Hematopoietic multipotent progenitor cell treated with erythropoietin and hydrocortisone succinate and interleukin-3 and kit ligand, for 8 days (in vitro differentiated cells): ENCODE data around the gene NOX5.

ENCODE experiments used
- DNase-seq: peaks from one replicate; pipeline ENCODE4 v3.0.0-alpha.2; 2015

The NOX5 gene

DNA sequence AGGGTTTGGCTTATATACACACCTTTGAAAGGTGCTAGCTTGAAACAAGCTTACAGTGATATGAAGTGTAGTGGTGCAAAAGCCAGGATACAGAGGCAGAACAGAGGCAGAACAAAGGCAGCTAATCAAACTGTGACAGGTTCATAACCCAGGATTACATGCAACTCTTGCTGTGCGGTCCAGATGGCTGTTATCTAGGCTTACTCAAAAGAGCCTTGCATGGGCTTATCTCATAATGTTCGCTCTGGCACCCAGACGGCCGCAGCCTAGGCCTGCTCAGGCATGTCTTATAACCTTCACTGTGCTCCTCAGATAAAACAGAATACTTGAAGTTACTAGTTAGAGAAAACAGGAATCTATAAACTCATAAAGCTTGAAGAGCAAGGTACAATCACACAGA is 22.8 kb upstream of the NOX5 start:
- peak; percentile 99 for DNase-seq

DNA sequence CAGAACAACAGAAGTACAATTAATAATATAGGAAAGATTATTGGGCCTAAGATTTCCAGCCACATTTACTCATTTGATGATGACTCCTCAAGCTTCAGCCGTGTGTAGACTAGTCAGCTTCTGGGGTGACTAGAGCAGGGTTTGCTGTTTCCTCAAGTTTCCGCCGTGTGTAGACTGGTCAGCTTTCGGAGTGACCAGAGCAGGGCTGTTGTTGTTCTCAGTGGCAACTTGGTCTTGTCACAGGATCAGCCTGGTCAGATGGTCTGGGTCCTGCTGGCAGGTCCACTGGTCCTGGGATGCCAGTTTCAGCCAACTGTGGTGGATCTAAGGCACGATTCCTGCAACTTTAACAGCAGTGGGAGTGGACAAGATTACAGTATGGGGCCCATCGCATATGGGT is 21.8 kb upstream of the NOX5 start:
- DNase-seq = no peak

DNA sequence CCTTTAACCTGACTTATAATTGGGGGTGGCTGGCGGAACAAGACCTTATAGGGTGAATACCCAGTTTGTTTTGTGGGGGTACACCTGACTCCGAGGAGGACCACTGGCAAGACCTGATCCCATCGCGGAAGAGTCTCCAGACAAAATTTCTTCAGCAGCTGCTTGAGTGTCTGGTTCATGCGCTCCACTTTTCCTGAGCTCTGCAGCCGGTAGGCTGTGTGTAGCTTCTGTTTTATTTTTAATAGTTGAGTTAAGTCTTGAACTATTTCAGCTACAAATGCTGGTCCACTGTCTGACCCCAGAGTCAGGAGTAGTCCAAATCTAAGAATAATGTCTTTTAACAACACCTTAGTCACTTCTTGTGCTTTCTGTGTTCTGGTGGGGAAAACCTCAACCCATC is 21.2 kb upstream of the NOX5 start:
- DNase-seq = no peak

DNA sequence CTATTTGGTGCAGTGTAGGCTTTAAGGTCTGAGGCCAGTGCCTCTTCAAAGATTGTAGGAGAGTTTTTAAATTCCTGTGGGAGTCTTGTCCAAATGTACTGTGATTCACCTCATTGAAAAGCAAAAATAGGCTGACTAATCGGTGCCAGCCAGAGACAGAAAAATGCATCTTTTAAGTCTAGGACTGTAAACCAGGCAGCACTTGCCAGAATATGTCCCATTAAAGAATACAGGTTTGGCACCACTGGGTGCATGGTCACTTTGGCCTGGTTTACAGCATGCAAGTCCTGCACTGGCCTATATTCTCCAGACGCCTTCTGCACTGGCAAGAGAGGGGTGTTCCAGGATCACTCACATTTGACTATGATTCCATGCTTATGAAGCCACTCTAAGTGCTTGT is 20.3 kb upstream of the NOX5 start:
- no peak for DNase-seq

DNA sequence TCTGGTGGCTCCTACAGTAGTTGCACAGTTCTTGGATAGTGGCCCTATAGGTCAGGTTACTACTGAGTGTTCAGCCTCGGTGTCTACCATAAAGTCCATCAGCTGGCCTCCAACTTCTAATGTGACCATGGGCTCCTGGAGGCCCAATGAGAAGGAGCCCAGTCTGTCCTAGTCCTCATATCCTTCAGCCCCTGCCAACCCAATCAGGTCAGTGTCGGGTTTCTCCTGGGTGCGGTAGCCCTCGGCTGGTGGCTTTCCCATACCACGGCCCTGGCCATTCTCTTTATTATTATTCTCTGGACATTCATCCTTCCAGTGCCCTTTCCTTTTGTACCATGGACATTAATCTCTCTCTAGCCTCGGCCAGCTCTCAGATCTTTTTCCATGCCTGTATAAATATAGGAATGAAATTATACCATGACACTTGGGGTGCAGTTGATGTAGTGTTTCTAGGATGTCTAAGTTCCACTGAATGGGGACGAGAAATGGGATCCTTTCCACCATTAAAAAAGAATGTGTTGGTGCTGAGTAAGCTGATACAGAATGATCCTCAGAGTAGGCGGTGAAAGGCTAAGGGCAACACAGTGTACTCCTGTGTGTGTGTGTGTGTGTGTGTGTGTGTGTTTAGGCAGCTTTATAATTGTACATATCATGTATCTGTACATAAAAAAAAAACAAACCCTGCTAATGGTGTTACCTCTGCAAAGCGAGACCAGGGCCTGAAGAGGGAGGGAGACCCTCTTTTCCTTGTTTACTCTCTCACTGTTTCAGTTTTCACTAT is 19.3 kb upstream of the NOX5 start:
- no peak for DNase-seq

DNA sequence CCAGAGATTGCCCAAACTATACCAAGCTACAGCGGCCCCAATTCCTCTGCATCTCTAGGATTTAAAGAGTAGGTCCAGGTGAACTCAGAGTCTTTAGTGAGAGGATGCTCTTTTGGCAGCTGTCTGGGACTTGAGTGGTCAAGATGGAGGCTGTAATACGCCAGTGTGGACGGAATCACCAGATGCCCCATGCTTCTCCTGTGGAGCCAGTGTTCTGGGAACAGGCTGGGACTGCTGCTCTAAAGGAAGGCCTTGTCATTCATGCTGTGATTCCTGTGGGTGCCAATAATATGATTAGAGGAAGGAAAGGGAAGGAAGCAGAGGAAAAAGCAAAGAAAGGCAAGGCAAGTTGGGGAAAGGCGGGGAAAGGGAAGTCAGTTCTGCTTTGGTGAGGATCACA is 17.4 kb upstream of the NOX5 start:
- no peak for DNase-seq

DNA sequence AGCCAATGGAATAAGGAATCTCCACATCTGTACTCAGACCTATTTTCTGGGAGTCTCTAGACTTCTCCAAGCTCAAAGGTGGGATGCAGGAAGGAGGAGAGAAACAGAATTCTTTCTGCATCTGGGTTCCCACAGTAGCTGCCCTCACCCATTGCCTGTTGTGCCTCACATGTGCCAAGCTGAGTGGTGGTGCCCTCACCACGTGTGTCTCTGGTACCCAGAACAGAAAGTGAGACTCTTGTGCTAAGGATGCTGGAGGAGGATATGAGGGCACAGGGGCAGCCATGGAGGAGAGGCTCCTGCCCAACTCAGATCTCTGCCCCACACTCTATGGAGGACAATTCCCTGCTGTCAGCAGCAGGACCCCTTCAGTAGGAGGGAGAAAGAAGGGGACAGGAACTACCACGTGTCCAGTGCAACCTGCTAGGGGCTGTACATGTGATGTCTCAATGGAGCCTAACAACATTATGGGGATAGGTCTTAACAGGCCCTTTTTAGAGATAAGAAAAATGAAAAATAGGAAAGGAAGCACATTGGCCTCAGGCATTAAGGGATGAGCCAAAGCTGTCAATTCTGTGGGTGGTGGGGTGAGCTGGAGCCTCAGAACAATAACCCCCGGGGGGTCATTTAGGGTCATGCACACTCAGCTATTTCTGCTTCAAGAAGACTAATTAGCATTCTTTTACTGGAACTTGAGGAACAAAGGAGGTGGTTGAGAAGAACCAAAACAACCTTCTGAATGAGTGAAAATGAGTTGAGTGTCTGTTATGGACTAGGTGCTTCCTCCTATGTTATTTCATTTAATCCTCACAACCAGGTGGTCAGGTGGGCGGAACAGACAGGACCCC is 16.3 kb upstream of the NOX5 start:
- DNase-seq = no peak

DNA sequence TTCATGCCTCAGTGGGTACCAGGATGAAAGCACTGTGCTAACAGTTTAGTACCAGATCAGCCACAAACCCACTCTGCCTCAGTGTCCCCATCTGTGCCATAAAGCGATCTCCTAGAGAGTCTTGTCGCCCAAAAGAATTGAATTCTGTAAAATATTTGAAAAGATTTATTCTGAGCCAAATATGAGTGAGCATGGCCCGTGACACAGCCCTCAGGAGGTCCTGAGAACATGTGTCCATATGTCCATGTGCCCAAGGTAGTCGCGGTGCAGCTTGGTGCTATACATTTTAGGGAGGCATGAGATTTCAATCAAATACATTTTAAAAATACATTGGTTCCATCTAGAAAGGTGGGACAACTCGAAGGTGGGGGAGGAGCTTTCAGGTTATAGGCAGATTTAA is 15.4 kb upstream of the NOX5 start:
- DNase-seq = no peak

DNA sequence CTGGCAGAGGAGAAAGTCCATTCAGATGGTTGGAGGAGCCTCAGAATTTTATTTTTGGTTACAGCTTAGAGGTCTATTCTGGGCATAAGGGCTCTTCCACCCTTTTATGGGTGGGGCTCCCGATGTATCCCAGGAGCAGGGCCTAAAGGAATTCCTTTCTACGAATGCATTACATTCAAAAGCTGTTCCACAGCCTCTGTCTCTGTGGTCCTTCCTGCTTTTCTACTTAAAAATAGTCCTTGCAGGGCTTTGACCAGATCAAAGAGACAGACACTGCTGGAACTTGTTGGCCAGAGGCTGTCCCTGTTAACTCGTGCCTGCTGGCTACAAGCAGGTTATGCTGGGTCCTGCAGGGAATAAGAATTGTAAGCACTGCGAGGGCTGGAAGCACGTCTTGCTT is 14.4 kb upstream of the NOX5 start:
- DNase-seq = no peak

DNA sequence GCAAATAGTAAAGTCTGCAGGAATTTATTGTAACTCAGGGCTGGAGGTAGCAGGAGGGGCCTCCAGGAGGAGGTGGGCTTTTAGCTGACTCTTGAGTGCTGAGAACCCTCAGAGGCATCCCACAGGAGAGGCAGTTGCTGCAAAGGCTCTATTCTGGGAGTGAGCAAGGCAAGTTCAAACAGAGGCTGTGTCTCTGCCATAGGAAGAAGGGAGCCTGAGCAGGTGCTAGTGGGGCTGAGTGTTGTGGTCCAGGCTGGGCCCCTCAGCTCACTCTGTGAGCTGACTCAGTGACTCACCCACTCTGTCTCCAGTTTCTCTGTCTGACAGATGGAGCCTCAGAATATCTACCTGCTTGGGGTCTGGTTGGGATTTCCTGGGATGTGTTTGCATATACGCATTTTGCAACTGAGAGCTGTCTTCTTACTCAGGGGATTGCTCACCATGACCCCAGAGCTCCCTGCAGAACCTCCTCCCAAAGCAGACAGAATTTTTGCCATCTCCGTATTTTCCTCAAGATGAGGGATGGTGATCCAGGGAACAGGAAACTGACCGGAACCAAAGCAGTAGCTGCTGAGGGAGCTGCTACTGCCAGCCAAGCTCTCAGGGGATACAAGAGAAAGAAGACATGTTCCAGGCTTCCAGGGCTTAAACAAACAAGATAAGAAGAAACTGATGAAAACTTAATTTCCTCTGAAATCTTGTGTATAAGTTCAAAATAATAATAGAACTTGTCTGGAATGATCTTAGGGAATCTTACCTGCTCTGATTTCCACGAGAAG is 13.6 kb upstream of the NOX5 start:
- no peak for DNase-seq

DNA sequence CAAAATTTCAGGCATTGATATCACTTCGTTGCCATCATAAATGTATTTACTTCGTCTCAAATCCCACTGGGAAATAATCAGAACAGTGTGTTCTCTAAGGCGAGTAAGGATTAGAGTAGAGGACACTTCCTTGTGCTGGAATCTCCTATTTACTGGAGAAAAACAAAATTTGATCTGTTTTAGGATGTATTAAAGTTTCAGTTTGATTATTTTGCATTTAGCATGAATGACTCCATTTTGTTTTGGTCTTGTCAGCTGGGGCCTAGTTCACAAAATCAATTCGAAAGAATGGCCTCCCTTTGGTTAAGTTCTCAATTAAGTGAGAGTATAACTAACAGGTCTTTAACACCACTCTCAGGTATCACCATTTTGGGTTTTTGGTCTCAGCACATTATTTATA is 11.7 kb upstream of the NOX5 start:
- no peak for DNase-seq

DNA sequence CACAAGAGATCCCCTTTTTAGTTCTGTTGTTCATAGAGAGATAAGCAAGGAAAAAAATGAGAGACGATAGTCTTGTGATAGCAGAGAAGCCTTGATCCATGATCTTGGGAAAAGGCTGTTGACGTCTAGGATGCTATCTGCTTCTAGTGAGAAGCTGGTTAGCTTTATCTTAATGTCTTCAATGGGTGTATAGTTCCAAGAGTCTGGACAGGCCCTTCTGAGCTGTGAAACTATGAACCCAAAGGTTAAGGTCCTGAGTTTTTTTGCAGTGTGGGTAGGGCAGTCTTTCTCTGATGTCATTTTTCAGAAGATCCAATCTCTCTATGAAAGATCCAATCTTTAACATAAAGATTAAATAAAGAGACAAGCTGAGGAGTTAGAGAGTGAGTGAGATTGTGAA is 10.5 kb upstream of the NOX5 start:
- DNase-seq = no peak

DNA sequence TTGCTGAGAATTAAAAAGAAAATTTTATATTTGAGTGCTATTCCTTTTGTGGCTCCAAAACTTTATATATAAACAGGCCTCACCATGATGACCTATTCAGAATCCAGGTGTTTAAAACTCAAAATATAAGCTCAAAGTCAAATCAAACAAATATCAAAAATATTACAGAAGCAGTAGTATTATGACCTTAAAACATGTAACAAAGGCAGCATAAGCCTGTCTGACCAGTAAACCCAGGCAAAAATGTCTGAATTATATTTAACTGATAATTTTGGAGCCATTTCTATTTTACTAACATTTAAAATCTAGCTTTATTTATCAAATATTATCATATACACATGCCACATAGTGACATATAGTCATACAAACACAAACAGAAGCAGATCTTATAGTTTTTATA is 6.4 kb upstream of the NOX5 start:
- DNase-seq = no peak

DNA sequence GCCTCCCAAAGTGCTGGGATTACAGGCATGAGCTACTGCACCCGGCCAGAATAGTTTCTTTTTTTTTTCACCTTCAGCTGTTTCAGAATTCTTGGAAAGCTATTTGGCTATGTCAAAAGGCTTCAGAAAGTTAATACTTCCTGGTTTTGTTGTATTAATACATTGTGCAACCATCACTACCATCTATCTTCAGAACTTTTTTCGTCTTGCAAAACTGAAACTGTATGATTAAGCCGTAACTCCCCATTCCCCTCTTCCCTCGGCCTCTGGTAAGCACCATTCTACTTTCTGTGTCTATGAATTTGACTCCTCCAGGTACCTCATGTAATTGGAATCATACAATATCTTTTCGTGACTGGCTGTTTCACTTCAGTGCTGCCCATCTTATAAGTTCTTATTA is 5.2 kb upstream of the NOX5 start:
- no peak for DNase-seq

DNA sequence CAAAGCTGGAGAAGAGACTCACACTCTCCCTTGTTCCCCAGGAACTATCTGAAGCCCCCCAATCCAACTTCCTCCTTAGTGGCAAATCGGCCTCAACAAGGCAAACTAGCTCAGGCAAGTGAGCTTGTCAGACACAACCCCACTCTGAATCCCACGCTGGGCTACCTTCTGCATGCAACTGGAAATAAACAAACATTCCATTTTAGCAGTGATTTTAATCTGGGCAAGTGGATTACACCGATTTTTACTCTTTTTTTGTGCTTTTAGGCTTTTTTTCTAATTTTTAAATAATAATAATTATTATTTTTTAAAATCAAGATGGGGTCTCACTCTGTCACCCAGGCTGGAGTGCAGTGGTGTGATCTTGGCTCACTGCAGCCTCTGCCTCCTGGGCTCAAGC is 2.9 kb upstream of the NOX5 start:
- no peak for DNase-seq

DNA sequence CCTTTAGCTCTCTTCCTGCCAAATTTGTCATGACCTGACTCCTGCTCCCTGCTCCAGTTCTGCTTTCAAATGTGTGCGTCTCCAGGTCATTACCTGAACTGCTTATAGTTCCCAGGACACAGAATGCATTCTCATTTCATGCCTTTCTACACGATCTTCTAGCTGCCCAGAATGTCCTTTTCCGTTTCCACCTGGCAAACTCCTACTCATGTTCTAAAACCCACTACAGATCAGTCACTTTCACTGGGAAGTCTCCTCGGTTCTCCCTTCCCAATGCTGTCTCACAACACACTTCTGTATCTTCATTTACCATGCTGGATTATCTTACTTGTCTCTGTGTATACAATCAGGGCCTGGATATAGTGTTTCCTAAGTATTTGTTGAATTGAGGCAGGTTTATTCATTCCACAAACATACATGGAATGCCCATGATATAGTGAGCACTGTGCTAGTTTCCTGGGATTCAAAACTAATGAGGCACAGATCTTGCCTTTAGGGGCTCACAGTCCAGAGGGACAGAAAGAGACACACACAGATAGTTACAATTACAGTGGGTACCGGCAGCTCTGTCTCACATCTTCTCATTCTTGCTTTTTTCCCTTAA is 1.6 kb upstream of the NOX5 start:
- no peak for DNase-seq

DNA sequence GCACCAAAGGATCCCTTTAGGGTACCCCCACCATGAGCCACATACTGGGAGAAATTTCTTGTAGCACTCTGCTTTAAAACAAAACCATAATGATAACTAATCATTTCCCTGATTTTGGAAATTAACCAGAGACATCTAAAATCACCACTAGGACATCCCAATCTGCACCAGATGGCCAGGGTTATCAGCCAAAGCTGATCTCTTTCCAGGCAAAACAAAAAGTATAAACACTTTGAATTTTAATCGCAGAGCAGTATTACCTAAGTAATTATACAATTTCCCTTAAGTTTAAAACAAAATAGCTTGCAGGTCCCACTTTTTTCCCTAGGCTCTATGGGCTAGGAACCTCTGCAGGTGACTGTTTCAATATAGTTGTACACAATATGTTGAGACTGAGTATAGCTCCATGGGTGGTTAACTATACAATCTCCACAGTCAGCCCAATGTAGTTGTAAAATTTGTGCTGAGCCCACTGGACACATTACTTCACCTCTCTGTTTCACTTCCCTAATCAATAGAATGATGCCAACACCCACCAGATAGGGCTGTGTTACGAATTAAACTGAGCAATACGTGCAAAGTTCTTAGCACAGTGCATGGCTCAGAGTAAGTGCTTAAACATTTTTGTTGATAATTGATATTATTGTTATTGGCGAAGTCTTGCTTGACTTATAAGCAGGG is 629 bp upstream of the NOX5 start:
- DNase-seq = no peak

DNA sequence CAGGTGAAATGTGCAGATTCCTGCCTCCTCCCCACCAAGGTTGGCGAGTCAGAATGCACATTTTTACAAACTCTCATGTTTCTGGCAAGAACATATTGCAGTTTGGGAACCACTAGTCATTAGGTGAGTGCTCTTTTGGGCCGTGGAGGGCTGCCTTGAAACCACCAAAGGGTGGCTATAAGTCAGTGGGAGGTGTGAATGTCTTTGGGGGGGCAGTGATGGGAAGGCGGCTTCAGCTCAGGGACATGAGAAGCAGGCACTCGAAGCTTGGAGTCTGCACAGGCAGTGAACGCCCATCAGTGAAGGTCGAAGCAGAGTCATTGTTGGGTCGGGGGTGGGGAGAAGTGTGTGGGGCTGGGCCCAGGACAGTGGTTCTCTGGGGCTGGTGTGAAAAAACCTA is 1.1 kb downstream of the NOX5 start:
- DNase-seq = no peak

DNA sequence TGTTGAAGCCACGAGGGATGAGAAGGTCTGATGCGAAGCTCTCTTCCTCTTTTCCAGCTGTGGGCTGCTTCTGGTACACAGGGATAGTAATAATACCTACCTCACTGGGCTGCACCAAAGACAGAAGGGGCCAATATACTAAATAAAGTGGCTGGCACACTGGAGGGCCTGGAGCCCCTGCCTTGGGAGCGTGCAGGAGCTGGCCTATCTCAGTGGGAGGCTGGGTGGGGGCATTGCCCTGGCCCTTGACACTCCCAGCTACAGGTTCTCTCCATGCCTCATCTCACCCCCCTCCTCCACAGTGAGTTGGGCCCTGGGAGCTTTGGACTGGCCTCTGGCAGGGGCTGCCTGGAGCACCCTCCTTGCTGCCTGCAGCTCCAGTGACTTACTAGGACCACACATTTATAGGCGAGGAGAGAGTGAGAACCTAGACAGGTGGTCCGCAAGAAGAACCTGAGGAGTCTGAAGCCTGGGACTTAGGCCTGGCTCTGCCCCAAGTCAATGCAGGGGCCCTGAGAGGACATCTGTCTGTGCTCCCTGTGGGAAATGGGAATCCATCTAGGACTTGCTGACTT is 1.6 kb downstream of the NOX5 start:
- DNase-seq = no peak

DNA sequence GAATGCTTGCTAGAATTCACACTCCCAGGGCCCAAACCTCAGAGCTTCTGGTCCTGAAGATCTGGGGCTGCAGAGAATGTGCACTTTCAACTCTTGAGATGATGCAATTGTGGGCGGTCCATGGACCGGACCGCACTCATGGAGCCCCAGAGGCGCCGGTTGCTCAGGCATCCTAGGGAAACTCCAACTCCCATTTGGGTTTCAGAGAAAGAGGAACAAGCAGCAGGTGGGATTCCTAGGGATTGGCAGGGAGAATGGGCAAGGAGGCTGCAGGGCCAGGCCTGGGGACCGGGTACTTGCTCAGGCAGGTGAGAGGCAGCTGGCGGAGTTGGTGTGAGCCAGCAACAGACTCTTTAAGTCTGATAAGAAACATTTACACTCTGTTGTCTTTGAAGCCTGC is 3.5 kb downstream of the NOX5 start:
- DNase-seq = no peak

DNA sequence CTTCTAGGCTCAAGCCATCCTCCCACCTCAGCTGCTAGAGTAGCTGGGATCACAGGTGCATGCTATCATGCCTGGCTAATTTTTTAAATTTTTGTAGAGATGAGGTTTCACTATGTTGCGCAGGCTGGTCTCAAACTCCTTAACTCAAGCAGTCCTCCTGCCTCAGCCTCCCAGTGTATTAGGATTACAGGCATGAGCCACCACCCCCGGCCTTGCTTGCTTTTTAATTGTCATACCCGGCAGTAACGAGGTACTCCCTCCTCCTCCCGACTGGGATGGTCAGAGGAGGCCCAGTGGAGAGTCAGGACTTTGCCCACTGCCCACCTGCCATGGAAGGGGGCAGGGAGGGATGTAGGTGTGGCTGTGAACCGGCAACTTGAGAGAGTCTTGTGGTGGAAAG is 4.5 kb downstream of the NOX5 start:
- DNase-seq = no peak

DNA sequence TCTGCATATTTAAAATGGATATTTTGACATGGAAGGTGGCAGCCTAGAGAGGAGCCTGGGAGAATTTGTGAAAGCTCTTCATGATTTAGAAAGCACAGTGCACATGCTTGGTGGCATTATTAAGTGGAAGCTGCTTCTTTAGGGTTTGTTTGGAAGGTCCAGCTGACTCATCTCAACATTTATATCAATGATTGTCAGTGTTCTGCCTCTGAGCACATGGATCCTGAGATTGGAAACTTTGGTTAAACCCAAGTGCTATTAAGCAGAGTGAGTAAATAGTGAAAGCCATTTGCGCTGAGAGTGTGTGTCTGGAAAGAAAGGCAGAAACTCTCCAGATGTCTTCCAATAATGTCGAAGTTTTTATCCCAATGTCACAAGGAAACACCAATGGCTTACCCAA is 7.4 kb downstream of the NOX5 start:
- no peak for DNase-seq
